ENCODE results near the gene LLPH.

GRCh38 chr12:66176105-66176900 lies 45.8 kb upstream of the LLPH start:
- TF ChIP-seq EP300 (IDR thresholded peaks at IDR 0.05) (no peak), POLR2A (IDR thresholded peaks at IDR 0.05) (no peak)
- TF ChIP-seq, protein P1, sequence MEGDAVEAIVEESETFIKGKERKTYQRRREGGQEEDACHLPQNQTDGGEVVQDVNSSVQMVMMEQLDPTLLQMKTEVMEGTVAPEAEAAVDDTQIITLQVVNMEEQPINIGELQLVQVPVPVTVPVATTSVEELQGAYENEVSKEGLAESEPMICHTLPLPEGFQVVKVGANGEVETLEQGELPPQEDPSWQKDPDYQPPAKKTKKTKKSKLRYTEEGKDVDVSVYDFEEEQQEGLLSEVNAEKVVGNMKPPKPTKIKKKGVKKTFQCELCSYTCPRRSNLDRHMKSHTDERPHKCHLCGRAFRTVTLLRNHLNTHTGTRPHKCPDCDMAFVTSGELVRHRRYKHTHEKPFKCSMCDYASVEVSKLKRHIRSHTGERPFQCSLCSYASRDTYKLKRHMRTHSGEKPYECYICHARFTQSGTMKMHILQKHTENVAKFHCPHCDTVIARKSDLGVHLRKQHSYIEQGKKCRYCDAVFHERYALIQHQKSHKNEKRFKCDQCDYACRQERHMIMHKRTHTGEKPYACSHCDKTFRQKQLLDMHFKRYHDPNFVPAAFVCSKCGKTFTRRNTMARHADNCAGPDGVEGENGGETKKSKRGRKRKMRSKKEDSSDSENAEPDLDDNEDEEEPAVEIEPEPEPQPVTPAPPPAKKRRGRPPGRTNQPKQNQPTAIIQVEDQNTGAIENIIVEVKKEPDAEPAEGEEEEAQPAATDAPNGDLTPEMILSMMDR (IDR thresholded peaks at IDR 0.05): no peak
